ENCODE results near the gene ZNF516. TPM values are rescaled to one million over a fixed set of nuclear protein-coding genes. Genes with fewer than 3 reads are reported as not detected.

The ZNF516 gene
- total RNA-seq, 2 donors from 2014 or later = 7.9 to 13.8 TPM

DNA sequence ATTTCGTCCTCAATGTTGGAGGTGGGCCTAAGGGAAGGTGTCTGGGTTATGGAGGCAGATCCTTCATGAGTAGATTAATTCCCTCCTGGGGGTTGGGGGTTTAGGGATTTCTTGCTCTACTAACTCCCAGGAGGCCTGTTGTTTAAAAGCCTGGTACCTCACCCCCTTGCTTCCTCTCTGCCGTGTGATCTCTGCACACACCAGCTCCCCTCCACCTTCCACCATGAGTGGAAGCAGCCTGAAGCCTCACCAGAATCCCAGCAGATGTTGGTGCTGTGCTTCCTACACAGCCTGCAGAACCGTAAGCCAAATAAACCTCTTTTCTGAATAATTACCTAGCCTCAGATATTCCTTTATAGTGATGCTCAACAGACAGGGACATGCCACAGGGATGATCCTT is 141.5 kb downstream of the ZNF516 start:
- H3K36me3 Mint-ChIP-seq = peaks cover 7 to 19% of the 10 kb centered on the region in 2 donors
- no peak overlapping the region for H3K27ac Mint-ChIP-seq
- ATAC-seq = no peak
- H3K9me3 Mint-ChIP-seq = peaks cover 0 to 19% of the 10 kb centered on the region in 2 donors
- no peak for DNase-seq (ENCODE audit: low spot score in 2 of 2)

DNA sequence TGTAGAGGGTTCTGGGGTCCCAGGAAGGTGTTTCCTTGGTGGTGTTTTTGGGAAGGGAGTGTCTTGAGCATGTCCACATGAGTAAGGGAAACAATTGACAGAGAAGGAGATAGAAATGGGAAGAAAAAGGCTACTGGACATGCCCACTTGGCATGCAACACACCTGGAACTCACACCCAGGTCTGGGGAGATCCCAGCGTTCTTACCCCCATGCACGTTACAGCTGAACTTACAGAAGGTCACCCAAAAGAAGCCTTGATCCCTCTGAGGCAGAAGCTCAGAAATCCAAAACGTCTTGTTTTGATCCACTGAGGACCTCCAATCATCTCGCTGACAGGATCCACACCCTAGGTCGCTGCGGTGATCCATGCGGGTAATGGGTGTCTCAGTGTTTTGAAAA is 142.0 kb downstream of the ZNF516 start:
- no peak overlapping the region for H3K27ac Mint-ChIP-seq
- DNase-seq (ENCODE audit: low spot score in 2 of 2) (no peak), ATAC-seq (no peak)
- peaks cover 0 to 19% of the 10 kb centered on the region in 2 donors for H3K9me3 Mint-ChIP-seq
- H3K36me3 Mint-ChIP-seq = peaks cover 7 to 19% of the 10 kb centered on the region in 2 donors

DNA sequence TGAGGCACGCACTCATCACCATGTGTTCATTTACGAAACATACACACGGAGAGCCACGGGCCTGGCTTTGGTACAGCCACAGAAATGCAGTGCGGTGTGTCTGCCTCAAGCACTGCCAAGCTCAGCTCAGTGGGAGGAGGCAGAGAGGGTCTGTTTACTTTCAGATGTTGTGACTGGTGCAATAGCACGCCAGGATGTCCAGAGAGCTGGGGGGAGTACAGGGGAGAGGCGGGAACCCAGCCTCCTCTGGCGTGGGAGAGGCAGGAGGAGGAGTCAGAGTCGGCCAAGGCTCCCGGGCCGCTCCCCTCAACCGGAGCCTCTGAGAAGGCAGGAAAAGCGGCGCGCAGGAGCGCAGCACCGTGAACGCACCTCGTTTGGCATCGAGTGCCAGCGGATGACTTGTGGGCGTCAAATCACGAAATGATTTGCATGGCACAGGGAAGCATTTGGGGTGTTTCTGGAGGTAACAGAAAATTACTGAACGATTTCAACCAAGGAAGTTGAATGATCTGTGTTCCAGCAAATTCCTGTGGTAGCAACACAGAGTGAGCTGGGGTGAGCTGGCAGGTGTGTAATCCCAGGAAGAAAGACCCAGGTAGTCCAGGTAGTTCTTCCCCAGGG is 143.0 kb downstream of the ZNF516 start:
- DNase-seq (ENCODE audit: low spot score in 2 of 2) (no peak), ATAC-seq (no peak)
- Mint-ChIP-seq H3K9me3 (peaks cover 0 to 19% of the 10 kb centered on the region in 2 donors), H3K36me3 (peaks cover 7 to 19% of the 10 kb centered on the region in 2 donors), H3K27ac (no peak overlapping the region)

DNA sequence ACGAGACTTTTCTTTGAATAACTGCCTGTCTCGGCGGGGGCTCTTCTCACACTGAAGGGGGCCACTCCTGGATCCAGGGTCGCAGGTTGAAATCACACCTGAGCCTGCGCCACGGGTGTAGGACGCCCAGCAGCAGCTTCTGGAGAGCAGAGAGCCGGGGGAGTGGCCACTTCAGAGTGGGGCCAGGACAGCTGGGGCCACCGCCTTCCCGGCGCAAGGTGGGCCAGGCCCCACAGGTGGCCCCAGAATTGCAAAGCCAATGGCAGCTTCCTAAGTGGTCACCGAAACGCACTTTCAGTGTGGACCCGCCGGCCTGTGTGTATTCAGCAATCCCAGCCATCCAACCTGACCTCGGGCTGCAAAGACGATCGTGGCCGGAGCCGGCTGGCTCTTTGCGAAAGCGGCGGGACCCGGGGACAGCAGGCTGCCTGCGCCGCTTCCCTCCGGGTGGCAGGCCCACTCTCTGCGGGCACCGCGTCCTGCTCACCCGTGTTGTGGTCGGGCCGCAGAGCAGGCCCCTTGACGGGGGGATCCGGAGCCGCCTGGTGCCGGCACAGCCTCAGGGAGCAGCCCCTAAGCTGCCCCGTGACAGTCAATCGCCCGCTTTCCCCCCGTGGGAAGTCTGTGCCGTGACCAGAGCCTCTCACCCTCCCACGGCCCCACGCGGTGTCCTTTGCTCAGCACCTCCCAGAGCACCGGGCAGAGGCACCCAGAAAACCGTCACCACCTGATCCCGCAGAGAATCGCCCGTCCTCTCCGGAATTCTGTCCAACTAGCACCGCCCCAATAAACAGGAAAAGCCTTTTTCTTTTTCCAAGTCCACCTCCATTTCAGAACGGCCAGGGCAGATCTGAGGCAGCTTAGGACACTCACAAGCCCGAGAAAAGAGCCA is 144.7 kb downstream of the ZNF516 start:
- ATAC-seq = no peak
- no peak for DNase-seq (ENCODE audit: low spot score in 2 of 2)
- Mint-ChIP-seq H3K9me3 (peaks cover 0 to 19% of the 10 kb centered on the region in 2 donors), H3K27ac (no peak overlapping the region), H3K36me3 (peaks cover 7 to 19% of the 10 kb centered on the region in 2 donors)

DNA sequence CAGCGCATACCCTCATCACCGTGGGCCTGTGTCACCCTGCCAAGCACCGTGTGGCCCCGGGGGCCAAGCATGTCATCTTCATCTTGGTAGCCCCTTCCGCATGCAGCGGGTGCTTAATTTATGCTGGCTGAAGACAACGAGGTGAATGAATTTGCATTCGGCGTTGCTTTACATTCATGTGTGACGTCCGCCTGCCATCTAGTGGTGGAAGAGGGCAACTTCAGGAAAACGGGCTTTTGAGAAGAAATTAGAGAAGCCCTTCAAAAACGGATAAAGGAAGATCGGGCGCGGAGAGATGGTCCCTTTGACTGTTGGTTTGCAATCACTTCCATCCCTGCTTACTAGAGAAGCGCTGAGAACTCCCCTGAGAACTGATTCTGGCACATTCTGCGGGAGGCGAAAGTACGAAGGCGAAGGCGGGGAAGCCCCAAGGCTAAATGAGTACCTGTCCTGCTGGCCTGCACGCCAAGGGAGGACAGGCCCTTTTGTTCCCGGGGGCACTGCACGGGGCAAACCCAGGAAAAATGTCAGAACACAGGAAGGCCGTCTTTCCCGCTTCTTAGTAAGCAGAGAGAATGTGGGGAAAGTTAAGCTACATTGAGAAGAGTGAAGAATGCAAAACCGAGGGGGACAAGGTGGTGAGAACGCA is 145.9 kb downstream of the ZNF516 start:
- Mint-ChIP-seq H3K27ac (peak overlapping the region; percentile 23 to 52), H3K36me3 (peaks cover 1 to 17% of the 10 kb centered on the region in 2 donors), H3K9me3 (peaks cover 0 to 14% of the 10 kb centered on the region in 2 donors)
- ATAC-seq (peak; percentile 40 to 62), DNase-seq (ENCODE audit: low spot score in 2 of 2) (peak in 1 of 2 donors; percentile 71)

DNA sequence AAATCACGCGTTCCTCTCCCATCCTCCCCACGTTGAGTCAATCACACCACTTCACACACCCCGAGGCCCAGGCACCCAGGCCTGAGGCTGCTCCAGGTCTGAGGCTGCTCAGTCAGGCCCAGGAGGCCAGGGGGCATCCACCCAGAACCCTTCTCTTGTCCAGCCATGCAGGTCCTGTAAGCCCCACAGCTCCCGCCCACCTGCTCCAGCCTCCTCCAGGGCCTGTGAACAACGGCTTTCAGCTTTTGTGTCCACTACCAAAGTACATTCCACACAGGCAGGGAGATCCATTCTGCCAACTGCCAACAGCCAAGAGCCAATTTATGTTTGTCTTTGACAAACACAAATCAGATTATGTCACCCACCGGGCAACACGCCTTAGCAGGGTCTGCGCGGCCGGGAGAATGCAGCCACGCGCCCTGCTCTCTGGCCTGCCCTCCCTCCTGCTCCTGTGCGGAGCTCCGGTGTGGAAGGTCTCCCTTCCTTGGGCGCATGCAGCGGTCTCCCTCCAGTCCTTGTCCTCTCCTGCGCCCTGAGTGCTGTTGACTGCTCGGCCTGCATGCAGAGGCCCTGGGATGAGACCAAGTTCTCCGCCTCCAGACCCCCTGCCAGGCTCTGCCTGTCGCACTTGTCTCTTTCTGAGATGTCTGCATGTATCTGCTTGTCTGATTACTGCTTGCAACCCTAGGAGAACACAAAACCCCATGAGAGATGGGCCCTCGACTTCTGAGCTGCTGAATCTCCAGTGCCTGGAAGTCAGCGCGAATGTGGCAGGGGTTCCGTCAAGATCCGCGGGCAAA is 146.6 kb downstream of the ZNF516 start:
- Mint-ChIP-seq H3K36me3 (peaks cover 0 to 9% of the 10 kb centered on the region in 2 donors), H3K27ac (peak overlapping the region; percentile 45 to 52), H3K9me3 (peaks cover 0 to 7% of the 10 kb centered on the region in 2 donors)
- DNase-seq (ENCODE audit: low spot score in 2 of 2) (no peak), ATAC-seq (peak in 1 of 2 donors; percentile 14)

DNA sequence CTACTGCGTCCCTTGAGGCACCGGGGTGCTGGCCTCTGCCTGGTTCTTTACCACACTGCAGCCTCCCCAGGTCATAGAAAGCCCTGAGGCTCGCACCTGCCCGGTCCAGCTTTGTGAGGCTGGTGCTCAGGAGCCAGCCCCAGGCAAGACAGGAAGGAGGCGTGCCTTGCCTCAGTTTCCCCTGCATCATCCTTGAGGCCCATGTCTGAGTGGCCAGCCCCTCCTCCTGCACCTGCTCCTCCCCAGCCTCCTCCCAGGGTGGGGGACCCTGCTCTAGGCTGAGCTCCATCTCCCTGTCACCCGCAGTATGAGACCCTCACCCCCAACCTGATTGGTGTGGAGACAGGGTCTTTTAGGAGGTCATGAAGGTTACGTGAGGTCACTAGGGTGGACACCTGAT is 147.7 kb downstream of the ZNF516 start:
- H3K36me3 Mint-ChIP-seq = no peaks in the 10 kb centered on the region
- ATAC-seq (no peak), DNase-seq (ENCODE audit: low spot score in 2 of 2) (no peak)
- no peak overlapping the region for H3K27ac Mint-ChIP-seq
- no peaks in the 10 kb centered on the region for H3K9me3 Mint-ChIP-seq

DNA sequence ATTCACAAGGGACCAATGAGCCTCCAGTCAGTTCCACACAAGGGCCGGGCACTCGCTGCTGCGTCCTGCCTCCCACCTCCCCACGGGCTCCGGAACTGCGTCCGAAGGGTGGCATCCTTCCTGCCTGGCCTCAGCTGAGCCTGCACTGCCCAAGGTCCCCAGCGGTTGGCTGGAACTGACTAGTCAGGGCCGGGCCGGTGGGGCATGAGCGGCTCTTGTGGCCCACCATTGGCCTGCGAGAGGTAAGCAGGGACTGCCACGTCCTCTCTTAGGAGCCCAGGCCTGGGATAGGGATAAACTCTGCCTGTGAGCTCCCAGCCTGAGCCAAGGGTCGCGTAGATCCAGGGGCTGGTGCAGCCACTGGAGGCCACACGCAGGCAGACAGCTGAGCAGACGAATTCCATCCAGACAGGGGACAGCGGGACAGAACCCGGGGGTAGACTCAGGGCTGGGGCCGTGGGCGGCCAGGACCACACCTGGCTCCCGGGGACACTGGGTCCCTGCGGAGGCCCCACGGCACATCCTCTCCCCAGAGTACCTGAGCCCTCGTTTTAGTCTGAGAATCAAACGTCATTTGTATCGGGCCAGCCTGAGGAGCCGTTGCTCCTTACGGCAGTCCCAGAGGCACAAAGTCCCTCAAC is 148.4 kb downstream of the ZNF516 start:
- Mint-ChIP-seq H3K36me3 (no peaks in the 10 kb centered on the region), H3K9me3 (no peaks in the 10 kb centered on the region)
- no peak for ATAC-seq

DNA sequence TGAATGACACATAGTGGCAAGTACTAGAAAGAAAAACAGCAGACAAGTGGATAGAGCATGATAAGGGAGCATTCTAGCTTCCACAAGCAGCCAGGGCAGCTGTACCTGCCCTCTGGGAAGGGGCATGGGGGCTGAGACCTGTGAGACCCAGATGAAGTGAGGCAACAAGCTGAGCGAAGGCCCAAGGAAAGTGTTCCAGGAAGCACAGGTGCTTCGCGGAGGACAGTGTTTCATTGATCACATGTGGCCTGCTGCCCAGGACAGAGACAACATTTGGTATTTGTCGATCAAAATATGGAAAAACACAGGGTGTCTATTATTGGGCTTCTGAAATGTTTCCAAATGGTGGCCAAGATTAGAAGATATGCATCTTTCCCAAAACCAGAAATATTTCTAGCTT is 149.1 kb downstream of the ZNF516 start:
- H3K9me3 Mint-ChIP-seq = no peaks in the 10 kb centered on the region
- H3K36me3 Mint-ChIP-seq = peaks cover 0 to 2% of the 10 kb centered on the region in 2 donors
- DNase-seq (ENCODE audit: low spot score in 2 of 2) (no peak), ATAC-seq (no peak)
- H3K27ac Mint-ChIP-seq = no peak overlapping the region

More for the DNA sequence above, 148.4 kb downstream of the ZNF516 start:
- no peak for DNase-seq (ENCODE audit: low spot score in 2 of 2)
- no peak overlapping the region for H3K27ac Mint-ChIP-seq

DNA sequence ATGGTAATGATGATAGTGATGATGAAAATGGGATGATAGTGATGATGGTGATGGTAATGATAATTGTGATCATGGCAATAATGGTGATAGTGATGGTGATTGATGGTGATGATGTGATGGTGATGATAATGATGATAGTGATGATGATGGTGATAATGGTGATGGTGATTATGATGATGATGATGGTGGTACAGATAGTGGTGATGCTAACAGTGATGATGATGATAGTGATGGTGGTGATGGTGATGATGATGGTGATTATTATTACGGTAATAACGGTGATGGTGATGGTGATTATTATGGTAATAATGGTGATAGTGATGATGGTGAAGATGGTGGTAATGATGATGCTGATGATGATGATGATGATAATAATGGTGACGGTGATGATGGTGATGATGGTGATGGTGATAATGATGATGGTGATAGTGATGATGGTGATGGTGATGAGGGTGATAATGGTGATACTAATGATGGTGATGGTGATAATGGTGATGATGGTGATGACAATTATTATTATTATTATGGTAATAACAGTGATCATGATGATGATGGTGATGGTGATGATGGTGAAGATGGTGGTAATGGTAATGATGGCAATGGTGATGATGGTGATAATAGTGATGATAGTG is 151.0 kb downstream of the ZNF516 start:
- Mint-ChIP-seq H3K36me3 (peaks cover 0 to 15% of the 10 kb centered on the region in 2 donors), H3K27ac (no peak overlapping the region), H3K9me3 (no peaks in the 10 kb centered on the region)
- DNase-seq (ENCODE audit: low spot score in 2 of 2) = no peak
- no peak for ATAC-seq

DNA sequence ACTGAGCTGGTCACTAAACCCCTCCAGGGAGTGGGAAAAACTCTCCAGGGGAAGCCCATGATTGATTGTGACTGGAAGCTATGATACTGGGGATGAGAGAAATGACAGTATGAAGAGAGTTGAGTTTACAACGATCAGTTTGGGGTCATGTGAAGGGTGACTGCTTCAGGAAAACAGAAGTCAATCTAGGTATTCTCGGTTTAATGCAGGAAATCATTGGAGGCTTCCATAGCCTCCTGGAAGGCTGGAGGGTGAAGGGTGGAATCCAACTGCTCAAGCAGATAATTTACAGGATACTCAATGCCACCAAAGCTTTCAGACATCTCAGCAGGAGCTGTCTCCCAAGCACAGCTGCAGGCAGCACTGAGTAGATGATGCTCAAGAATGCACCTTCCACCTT is 154.6 kb downstream of the ZNF516 start:
- H3K27ac Mint-ChIP-seq = no peak overlapping the region

DNA sequence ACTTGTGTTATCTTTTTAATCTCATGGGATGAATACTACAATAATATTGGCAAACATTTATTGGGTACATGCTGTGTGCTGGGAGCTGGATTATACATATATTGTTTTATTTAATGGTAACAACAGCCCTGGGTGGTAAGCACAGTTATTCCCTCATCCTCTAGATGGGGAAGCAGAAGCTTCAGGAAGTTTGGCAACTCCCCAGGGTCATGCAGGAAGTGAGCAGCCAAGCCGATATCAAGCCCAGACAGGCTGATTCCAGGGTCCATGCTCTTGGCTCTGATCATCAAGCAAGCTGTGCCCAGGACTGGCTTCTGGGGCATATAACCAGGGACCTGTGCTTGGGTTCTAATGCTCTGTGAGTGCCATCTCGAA is 155.8 kb downstream of the ZNF516 start:
- Mint-ChIP-seq H3K9me3 (no peaks in the 10 kb centered on the region), H3K36me3 (peaks cover 0 to 15% of the 10 kb centered on the region in 2 donors), H3K27ac (no peak overlapping the region)
- DNase-seq (ENCODE audit: low spot score in 2 of 2) (no peak), ATAC-seq (no peak)

More for the DNA sequence above, 154.6 kb downstream of the ZNF516 start:
- ATAC-seq (no peak), DNase-seq (ENCODE audit: low spot score in 2 of 2) (no peak)
- H3K36me3 Mint-ChIP-seq = peaks cover 0 to 15% of the 10 kb centered on the region in 2 donors
- no peaks in the 10 kb centered on the region for H3K9me3 Mint-ChIP-seq

DNA sequence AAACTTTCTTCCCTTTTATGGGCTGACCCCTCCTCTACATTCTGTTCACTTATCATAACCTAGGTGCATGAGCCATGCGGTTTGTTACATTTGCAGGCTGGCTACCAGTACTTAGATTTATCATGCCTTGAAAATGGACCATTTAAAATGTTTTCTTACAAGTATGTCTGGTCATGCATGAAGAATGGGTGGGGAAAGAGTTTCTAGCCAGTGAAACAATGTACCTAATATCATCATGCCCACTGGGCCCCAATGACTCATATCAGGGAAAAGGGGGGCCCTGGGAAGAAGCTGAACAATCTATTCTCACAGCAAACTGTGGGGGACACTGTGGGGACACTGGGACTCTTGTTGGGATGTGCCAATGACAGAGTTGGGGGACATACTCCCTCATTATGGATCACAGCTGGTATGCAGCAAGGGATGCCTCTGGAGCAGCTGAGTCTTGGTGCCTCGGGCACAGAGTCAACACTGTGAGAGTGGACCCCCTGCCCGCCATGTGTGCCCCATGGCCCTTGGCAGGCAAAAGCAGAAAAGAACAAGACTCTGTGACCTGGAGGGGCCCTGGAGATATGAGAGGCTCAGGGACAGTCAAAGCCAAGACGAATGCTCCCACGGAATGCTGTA is 156.3 kb downstream of the ZNF516 start:
- DNase-seq (ENCODE audit: low spot score in 2 of 2) = no peak
- H3K36me3 Mint-ChIP-seq = peaks cover 0 to 15% of the 10 kb centered on the region in 2 donors
- no peaks in the 10 kb centered on the region for H3K9me3 Mint-ChIP-seq
- ATAC-seq = no peak
- no peak overlapping the region for H3K27ac Mint-ChIP-seq

DNA sequence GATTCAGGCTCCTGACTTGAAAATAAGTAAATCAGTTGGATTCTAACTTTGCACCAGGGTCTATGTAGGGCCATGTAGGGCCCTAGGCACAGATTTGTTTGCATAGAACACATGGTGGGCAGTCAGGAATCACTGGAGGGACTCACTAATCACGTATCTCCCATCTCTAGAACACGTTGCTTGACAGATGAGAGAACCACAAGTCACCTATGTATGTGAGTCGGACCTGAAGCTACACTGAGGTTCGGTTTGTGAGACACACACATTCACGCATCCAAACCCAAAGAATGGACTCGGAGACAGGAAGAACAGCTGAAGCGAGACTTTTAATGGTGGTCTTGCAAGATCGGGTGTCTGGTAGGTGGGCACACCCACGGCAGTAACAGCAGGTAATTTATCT is 157.0 kb downstream of the ZNF516 start:
- H3K9me3 Mint-ChIP-seq = no peaks in the 10 kb centered on the region
- H3K27ac Mint-ChIP-seq = no peak overlapping the region
- ATAC-seq (no peak), DNase-seq (ENCODE audit: low spot score in 2 of 2) (no peak)
- H3K36me3 Mint-ChIP-seq = peaks cover 0 to 15% of the 10 kb centered on the region in 2 donors

Measured in activated naive CD4-positive, alpha-beta T cell treated with anti-CD3 and anti-CD28 coated beads, Interleukin-2, amount 50 U/mL, for 72 hours (primary cell).